MV-4-11 (cell line): Measurements from ENCODE around the gene RHBG.
A peak's percentile ranks its signal among the peaks of the same experiment; 100 is the strongest.
"Not testable (repeated sequence)": the region's sequence is repeated elsewhere in the genome, so short reads cannot be mapped to it uniquely, and the experiment has no call there.

Experiments
- DNase-seq: peaks from one replicate; lab custom pipeline; 2025; lab: John Stamatoyannopoulos, UW

The RHBG gene, protein sequence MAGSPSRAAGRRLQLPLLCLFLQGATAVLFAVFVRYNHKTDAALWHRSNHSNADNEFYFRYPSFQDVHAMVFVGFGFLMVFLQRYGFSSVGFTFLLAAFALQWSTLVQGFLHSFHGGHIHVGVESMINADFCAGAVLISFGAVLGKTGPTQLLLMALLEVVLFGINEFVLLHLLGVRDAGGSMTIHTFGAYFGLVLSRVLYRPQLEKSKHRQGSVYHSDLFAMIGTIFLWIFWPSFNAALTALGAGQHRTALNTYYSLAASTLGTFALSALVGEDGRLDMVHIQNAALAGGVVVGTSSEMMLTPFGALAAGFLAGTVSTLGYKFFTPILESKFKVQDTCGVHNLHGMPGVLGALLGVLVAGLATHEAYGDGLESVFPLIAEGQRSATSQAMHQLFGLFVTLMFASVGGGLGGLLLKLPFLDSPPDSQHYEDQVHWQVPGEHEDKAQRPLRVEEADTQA

GRCh38 chr1:156368889-156369684 is at the start of gene RHBG:
TSS of gene RHBG (plus strand) at chr1:156369211. CDS start at chr1:156369250, 39 bp downstream.
- DNase-seq: peak; percentile 13

- DNase-seq: peak; percentile 12
These were observed 49.3 kb upstream of the RHBG start for GRCh38 chr1:156319664-156320063.

GRCh38 chr1:156320560-156320959 is 48.5 kb upstream of the RHBG start:
- no peak for DNase-seq

DNA sequence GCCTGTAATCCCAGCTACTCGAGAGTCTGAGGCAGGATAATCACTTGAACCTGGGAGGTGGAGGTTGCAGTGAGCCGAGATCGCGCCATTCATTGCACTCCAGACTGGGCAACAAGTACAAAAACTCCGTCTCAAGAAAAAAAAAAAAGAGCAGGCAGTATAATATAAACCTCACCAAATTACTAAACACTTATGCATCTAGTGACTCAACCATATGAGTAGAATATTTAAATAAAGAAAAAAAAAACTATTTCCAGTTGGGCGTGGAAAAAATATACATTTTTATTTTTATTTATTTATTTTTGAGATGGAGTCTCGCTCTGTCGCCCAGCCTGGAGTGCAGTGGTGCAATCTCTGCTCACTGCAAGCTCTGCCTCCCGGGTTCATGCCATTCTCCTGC is 45.8 kb upstream of the RHBG start:
- not testable (repeated sequence) for DNase-seq

- DNase-seq: no peak
These were observed 32.8 kb upstream of the RHBG start for GRCh38 chr1:156336242-156336641.

DNA sequence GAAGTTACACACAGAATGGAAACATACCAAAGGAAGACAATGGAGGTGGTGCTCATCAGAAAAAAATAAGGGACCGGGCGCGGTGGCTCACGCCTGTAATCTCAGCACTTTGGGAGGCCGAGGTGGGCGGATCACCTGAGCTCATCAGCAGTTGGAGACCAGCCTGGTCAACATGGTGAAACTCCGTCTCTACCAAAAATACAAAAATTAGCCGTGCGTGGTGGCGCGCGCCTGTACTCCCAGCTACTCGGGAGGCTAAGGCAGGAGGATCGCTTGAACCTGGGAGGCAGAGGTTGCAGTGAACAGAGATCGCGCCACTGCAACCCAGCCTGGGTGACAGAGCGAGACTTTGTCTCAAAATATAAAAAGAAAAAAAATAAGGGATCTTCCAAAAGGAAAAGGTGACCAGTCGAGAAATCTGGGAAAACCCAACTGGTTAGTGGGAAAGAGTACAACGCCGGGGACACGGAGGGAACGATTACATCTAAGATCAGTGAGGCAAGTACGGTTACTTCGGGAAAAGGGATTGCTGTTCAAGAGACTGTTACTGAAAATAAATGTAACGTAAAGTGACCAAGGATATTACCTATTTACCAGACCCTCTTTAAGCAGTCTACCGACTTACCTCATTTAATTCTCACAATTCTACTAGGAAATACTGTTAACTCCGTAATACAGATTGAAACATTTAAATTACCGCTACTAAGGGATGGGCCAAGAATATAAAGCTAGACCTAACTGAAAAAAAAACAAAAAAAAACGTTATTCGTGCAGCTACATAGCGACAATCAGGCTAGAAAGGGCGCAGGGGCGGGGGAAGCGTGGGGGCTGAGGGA is 31.7 kb upstream of the RHBG start:
- no peak for DNase-seq

DNA sequence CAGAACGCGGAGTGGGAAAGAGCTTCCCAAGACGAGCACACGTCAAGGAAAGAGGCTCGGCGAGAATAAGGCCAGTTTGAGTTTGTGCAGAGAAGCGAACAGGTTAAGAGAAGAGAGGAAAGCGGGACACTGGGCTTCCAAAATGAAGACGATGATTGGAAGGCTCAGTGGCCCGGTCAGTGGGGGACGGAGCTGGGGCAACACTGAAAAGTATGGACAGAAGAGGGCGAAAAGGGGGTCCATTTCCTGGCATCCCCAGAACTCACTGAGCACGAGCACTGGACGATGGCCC is 31.2 kb upstream of the RHBG start:
- DNase-seq: no peak

GRCh38 chr1:156338180-156338976 is 30.6 kb upstream of the RHBG start, which contains the start of the genes CCT3 and TSACC:
TSS of gene CCT3 (minus strand) at chr1:156338292. CDS start at chr1:156338184, 108 bp downstream.
TSS of gene TSACC (plus strand) at chr1:156338526. CDS start at chr1:156339758, 1,232 bp downstream.
- DNase-seq: peak; percentile 99

- peak; percentile 15 for DNase-seq
These were observed 26.6 kb upstream of the RHBG start for GRCh38 chr1:156342166-156342955.

- no peak for DNase-seq
These were observed 24.6 kb upstream of the RHBG start for GRCh38 chr1:156344409-156344808.

DNA sequence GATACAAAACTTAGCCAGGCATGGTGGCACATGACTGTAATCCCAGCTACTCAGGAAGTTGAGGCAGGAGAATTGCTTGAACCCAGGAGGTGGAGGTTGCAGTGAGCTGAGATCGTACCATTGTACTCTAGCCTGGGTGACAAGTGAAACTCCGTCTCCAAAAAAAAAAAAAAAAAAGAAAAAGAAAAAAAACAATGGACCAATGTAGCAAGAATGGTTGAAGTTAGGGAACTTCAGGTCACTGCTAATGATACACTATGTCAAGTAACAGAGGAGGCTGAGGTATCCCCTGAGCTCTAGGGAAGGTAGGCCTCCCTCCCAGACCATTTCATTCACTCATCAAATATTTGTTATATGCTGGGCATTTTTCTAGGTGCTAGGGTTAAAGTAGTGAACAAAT is 23.0 kb upstream of the RHBG start:
- DNase-seq: not testable (repeated sequence)

DNA sequence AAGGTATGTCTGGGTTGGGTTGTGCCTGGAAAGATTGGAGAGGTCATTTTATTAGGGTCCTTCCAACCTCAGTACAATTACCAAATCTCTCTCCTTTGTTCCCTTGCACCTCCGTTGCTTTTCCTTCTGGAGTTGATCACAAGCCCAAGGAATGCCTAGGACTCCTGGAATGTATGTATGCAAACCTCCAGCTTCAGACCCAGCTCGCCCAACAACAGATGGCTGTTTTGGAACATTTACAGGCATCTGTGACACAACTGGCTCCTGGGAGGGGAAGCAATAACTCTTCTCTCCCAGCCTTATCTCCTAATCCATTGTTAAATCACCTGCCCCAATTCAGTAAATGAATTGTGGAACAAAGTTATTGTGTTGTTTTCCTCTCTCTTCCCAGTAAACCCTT is 22.4 kb upstream of the RHBG start:
- no peak for DNase-seq

DNA sequence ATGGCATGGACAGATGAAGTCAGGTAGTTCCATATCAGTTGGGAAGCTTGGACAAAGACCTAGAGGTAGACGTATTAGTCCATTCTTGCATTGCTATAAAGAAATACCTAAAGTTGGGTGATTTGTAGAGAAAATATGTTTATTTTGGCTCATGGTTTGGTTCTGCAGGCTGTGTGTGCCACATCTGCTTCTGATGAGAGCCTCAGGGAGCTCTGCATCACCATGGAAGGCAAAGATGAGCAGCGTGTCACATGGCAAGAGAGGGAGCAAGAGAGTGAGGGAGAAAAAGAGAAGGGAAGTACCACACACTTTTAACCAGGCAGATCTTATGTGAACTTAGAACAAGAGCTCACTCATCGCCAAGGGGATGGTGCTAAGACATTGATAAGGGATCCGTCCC is 21.7 kb upstream of the RHBG start:
- no peak for DNase-seq

DNA sequence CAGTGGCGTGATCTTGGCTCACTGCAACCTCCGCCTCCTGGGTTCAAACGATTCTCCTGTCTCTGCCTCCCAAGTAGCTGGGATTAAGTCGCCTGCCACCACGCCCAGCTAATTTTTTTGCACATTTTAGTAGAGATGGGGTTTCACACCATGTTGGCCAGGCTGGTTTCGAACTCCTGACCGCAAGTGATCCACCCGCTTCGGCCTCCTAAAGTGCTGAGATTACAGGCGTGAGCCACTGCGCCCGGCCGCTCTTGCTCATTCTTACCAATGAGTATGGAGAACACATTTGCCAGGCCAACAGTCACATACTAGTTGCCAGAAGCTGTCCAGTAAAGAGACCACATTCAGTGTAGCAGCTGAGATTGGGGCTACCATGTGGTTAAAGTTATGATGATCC is 16.5 kb upstream of the RHBG start:
- DNase-seq: not testable (repeated sequence)

GRCh38 chr1:156356262-156356874 is 12.6 kb upstream of the RHBG start:
- DNase-seq: no peak

DNA sequence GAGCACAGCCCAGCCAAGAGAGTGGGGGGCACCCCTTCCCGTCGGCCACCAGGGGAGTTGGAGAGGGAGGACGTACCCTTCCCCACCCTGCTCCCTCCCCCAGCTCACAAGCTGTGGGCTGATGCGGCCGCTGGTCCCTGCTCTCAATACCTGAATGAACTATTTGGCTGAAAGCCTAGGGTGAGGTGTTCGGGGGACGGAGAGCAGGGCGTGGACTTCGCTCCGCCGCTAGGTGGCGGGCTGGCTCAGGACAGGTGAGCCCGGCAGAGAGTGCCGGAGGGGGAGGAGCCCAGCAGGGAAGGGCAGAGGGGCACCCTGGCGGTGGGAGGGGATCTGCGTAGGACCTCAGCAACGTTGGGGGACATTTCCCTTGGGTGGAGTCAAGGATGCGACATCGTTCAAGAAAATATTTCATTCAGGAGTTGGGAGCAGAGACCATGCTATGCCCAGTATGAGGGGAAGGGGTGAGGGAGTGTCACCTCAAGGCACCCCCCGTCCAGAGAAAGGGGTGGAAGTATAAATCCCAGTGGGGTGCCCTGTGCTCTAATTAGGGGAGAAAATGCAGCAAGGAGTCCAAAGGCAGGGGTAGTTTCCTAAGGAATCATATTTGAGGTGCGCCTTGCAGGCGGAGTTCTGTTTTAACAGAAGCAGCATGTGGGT is 12.0 kb upstream of the RHBG start:
- DNase-seq: no peak

GRCh38 chr1:156357977-156358376 is 11.0 kb upstream of the RHBG start:
- no peak for DNase-seq

DNA sequence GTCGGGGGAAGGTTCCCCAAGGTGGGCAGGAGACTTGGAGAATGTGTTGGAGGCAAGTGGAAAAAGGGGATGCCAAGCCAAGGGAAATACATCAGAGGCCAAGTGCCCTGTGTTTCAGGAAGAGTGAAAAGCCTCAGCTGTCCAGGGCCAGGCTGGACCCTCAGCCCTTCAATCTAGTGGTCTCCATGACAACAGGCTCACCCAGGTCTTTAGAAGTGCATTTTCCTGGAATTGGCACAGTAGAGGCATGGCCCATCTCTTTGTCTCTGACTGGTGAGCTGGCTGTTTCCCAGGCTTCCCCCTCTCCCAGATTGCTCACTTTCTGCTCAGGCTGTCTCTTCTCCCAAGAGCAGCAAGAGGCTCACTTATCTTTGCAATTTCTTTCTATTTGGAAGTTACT is 10.4 kb upstream of the RHBG start:
- DNase-seq: no peak

DNA sequence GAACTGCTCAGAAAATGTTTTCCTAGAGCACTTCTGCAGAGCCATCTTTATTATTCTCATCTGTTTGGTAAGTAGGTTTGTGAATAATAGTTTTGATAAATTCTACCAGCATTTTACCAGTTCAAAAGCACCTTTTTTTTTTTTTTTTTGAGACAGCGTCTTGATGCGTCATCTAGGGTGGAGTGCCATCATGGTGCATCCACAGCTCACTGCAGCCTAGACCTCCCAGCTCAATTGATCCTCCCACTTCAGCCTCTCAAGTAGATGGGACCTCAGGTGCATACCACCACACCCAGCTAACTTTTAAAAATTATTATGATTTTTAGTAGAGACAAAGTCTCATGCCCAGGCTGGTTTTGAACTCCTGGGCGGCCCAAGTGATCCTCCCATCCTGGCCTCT is 9.8 kb upstream of the RHBG start:
- DNase-seq: no peak

DNA sequence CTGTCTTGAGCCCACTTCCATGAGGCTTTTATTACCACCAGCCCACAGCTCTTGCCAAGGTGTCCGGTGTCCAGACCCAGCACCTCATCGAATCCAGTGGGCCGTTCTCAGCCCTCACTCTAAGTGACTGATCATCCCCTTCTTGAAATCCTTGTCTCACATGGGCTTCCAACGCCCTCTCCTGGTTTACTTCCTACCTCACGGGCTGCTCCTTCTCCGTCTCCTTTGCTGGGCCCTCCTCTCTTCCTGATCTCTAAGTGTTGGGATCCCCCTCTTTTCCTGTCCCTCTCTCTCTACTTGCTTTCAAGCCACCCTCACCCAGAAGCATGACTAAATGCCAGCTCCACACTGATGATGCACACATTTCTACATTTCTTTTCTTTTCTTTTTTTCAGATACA is 9.0 kb upstream of the RHBG start:
- no peak for DNase-seq
